GM18517 (cell line): ENCODE results near the gene EFHC1.

Experiments used
- ATAC-seq: cut with Tn5 transposase; IDR thresholded peaks from one replicate; pipeline ENCODE4 v1.9.1; 2021; ENCODE audit warnings: mild to moderate bottlenecking, moderate library complexity; ENCODE audit not compliant: unreplicated experiment

EFHC1 gene

DNA sequence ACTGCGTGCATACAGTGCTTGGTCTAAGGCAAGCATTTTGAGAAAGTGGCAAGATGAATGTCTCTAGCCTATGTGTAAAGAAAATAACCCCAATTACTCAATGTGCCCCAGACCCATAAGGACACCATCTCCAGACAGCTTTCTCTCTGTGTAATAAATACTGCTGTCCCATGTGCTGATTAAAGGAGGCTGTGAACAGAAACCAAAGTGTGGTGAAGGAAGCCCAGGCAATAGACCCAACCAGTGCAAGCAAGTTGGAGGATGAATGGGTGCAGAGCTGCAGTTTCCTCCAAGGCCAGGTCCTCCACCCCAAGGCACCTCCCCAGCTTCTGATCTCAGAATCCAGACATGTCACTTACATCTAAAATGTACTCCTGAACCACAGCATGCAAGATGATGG lies 96.1 kb downstream of the EFHC1 start:
- ATAC-seq: no peak

DNA sequence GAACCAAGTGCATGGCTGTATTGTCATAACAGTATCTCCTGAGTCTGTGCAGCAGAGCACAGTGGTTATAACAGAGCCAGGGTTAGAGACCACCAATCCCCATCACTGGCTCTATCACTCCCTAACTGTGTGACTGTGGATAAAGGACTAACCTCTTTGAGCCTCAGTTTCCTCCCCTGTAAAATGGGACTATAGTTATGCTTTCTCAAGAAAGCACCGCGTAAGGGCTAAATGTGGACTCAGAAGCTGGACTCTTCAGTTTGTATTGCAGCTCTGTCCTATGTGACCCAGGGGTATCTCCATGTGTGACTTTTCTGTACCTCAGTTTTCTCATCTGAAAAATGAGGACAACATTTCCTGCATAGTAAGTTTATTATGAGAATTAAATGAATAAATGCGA lies 96.8 kb downstream of the EFHC1 start:
- ATAC-seq: no peak

DNA sequence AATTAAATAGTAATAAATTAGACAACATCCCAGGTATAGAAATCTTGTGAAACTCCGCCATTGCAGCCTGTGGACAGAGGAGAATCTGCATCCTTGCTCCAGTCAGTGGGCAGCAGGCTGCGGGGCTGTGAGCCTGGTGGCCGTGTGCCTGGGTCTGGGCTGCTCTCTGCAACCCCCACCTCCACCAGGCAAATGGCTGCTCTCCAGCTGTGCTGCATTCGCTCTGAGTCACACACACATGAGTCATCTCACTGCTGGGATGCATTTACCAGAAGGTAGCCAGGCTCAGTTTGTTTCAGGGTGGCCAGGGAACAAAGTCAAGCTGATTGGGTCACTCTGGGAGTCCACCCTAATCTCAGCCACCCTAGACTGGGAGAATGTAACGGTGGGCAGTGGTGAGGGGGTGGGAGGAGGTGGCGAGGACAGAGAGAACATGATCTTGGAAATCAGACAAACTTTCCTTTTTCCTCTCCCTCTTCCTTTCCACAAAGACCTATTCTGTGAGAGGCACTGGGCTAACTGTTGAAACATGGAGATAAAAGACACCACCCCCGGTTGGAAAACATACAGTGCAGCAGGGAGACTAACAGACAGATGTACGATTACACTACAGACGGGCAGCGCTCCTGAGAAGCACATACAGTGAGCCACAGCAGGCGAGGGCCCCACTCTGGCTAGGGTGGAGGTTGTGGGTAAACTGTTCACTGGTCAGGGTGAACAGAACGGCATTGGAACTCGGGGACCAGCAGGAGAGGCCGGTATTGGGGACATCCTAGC lies 97.5 kb downstream of the EFHC1 start:
- peak; percentile 93 for ATAC-seq

DNA sequence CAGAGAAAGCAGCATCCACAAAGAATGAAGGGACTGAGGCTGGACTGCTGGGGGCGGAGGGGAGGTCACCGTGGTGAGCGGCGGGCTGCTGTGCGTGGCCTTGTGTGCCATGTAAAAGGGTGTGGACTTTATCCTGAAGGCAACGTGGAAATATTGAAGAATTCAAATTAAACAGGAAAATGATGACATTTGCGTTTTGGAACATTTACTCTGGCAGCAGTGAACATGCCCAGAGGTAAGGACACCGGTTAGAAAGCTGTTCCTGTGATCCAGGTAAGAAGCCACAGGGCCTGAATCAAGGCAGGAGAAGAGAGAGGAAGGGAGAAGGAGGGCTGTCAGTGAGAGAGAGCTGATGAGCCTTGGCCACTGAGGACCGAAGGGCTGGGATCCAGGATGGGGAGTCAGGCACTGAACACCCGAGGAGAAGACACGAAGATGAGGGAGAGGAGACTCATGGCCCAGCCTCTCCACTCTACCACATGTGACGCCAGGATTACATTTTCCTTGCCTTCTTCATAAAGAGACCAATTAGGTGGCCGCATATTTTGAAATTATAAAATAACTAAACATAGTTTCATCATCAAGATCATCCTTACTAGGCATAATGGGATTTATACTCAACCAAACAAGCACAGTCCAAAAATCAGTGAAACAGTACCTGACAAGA lies 98.3 kb downstream of the EFHC1 start:
- ATAC-seq: no peak

DNA sequence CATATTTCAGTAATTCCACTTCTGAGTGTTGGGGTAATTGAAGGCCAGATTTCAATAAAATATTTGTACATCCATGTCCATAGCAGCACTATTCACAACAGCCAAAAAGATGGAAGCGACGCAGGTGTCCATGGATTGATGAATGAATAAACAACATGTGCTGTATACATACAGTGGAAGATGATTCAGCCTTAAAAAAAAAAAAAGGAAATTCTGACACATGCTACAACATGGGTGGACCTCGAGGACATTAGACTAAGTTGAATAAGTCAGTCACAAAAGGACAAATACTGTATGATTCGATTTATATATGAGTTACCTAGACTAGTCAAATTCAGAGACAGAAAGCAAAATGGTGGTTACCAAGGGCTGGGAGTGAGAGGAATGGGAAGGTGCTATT lies 99.5 kb downstream of the EFHC1 start:
- no peak for ATAC-seq

GRCh38 chr6:52522151-52522626 lies 102.0 kb downstream of the EFHC1 start:
- ATAC-seq: no peak

DNA sequence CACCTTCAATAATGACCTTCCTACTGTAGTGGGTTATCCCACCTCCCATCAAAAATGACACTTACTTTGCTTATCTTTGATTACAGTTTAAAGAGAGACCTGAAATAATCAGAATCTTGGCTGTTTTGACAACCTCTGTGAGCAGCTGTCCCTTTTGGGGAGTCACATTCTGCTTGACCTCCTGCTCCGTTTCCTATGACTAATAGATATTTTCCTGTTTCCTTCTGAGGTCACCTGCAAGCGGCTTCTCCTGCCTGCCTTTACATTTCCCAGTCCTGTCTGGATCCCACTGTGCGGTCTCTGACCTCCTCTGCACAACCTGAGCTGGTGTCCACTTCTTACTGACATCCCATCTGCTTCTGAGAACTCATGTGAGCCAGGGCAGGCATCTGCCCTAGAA lies 102.5 kb downstream of the EFHC1 start:
- ATAC-seq: no peak

- ATAC-seq: no peak
Measured at GRCh38 chr6:52523378-52524142, 103.4 kb downstream of the EFHC1 start.

DNA sequence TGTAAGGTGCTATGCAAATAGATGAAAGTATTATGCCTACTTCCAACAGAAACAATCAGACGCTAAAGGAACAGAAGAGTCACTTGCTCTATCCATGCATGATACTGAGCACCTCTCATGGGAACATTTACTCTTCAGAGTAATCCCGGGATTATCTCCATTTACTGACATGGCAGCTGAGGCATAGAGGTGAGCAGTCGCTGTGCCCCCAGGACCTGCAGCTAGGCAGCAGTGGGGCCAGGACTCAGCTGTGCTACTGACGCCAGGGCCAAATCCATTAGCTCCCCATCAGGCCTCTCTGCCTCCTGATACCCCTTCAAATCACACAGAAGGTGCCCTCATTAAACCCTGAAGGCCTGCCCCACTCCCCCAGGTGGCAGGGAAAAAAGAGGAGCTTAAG lies 104.8 kb downstream of the EFHC1 start:
- no peak for ATAC-seq

DNA sequence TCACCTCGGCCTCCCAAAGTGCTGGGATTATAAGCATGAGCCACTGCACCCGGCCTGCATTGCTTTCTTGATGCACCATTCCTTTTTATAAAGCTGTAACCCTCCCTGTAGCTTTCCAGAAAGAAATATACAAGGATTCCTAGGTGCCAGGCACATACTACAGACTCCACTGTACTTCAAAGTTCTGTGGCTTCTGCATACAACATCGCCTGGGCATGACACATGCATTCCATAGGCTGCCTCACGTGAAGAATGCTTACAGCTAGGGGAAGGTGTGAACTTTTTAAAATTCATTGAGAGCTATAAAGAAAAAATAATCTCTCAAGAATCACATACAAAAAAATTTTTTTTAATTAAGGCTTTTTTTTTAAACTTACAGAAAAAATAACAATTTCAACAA lies 106.5 kb downstream of the EFHC1 start:
- no peak for ATAC-seq

DNA sequence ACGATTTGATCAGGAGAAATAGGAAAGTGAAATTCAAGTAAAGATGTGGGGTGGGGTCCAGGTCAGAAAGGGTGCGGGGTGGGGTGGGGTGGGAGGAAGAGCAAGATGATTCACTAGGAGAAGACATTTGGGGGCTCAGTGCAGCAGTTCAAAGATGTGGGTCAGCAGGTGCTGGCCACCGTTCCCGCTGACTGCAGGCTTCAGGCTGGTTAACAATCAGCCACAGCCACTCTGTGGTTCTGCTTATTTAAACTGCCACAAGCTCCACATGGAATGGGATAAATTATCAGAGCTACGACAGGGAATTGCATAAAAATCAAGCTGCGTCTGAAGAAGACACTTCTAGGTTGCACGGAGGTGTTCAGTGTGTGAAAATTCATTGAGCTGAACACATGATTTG lies 107.3 kb downstream of the EFHC1 start:
- no peak for ATAC-seq

DNA sequence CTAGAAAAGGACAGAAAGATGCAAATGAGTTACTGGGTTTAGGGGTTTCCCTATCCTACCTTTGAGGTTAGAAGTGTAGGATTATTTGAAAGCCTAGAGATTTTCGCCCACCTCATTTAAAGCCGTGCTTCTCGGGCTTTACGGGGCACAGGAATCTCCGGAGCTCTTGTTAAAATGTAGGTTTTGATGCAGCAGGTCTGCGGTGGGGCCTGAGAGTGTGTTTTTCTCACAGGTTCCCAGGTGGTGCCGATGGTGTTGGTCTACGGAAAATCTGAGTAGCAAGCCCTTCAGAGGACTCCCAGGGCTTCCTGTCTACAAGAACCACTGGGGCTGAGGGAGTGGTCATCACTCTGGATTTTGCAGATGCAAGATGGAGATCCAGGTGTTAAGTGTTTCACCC lies 109.2 kb downstream of the EFHC1 start:
- ATAC-seq: no peak

DNA sequence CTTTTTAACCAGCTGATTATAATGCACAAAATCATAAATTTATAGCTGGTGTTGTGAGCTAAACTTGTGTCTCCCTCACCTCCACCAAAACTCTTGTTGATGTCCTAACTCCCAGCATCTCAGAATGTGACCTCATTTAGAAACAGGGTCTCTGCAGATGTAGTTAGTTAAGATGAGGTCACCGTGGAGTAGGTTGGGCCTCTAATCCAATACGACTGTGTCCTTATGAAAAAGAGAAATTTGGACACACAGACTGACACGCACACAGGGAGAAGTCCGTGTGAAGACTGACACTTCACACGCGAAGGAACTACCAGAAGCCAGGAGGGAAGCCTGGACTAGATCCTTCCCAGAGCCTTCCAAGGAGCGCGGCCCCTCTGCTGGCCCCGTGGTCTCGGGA lies 110.2 kb downstream of the EFHC1 start:
- no peak for ATAC-seq

DNA sequence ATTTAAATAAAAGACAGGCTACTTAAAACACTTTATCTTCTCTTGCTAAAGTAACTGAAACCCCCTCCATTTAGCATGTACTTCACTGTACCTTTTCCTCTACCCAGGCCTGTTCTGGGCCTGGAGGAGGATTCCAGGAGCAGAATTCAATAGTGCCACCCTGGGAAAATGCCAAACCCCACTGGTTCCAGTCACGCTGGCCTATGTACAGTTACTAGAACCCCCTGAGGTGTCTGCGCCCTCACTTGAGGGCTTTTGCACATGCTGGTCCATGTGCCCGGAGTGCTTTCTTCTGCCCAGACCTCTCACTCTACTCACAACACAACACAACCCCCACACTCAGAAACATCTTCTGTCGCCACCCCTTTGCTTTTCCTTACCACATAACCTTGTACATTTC lies 111.3 kb downstream of the EFHC1 start:
- ATAC-seq: no peak

DNA sequence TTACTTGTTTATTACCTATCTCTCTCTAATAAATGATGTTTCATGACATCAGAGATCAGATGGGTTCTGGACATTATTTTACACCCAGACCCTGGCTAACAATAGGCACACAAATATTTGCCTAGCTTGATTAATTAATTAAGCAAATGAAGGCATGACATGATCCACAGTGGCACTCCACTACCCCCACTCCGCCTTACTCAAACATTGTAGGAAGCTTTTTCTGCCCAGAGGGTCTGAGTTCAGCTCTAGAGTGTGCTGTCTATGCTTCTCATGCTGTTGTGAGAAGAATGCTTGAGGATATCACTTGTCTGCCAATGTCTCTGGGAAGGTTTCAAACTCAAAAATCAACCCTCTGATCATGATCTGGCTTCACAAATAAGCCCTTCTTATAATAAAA lies 111.7 kb downstream of the EFHC1 start:
- no peak for ATAC-seq

DNA sequence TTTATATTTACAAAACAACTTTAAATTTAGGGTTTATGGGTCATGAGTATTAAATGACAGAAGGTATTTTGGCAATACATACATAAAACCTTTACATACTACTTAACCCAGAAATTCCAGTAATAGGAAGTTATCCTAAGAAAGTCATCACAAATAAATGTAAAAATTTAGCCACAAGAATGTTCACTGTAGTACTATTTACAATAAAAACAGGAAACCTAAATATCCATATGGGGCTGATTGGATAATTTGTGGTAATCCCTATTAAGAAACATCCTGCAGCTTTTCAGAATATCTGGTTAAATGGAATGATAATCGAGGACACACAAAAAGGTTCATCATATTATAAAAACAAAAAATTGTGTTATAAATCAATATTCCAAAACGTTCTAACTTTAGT lies 112.3 kb downstream of the EFHC1 start:
- ATAC-seq: no peak

GRCh38 chr6:52533491-52533890 lies 113.3 kb downstream of the EFHC1 start:
- no peak for ATAC-seq

- ATAC-seq: no peak
Measured at GRCh38 chr6:52534363-52534762, 114.2 kb downstream of the EFHC1 start.

GRCh38 chr6:52534966-52535390 lies 114.8 kb downstream of the EFHC1 start:
- ATAC-seq: no peak

DNA sequence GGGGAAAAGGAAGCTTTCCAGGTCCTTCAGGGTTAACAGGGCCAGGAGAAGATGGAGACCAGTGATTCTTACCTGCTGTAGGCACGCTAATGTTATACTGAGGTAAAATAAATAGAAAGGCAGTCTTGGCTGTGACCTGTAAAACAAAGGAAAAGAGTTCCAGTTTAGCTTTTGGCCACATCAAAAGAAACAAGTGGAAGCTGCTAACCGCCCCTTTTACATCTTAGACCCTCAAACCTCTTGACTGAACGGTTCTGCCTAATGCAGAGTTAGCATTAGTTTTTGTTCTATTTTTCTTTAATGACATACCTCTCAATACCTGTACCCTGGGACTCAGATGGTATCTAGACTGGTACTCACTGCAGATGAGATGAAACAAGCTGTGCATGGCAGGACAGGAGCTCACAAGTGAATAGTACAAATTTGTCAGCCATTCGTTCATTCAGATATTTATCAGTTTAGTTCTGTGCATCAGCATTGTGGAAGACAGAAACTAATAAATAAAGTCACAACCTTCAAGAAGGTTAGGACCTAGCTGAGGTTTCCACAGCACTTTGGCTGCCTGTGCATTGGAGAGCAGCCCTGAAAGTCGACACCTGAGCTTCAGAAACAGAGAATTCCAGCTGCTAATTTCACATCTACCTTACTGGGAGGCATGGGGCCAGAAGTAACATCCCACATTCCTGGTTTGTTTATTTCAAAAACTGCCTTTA lies 115.7 kb downstream of the EFHC1 start:
- ATAC-seq: no peak

DNA sequence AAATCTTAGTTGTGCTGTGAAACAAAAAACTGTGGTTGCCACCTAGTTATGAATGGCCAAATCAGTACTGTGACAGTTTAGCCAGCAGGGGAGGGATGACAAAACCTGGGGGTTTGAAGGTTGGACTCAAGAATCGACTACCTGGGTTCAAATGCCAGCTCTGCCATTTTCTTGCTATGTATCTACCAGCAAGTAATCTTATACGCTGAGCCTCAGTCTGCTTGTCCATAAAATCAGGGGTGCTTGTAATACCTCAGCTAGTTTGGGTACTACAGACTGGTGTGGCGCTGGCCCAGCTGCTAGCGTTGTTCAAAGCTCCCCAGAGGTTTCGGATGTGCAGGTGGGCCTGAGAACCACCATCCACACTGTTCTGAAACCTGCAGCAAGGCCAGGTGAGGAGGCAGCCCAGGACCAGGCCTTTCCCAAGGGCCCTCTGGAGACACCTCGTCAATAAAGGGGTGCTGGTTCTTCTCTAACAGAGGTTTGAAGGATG lies 116.3 kb downstream of the EFHC1 start:
- peak; percentile 30 for ATAC-seq
